SU-DHL-6 (cell line): ENCODE data around the gene GPX8.
A peak's percentile ranks its signal among the peaks of the same experiment; 100 is the strongest.

Source experiments
- H2AFZ ChIP-seq: fragments of 200-600 bp; sonication (generic); 2 replicates; pipeline ENCODE4 v1.6.1; 2014; ENCODE audit warnings: low read depth, mild to moderate bottlenecking, moderate library complexity, mixed read lengths, antibody characterized with exemption, low read length; ENCODE audit not compliant: severe bottlenecking
- H3F3A ChIP-seq: fragments of 200-600 bp; shearing (Covaris generic); 2 replicates; pipeline ENCODE4 v1.6.0; 2016; ENCODE audit warnings: antibody characterized with exemption, mild to moderate bottlenecking; ENCODE audit not compliant: insufficient read depth
- H3K27ac ChIP-seq: fragments of 200-600 bp; sonication (generic); 2 replicates; pipeline ENCODE4 v1.5.1; 2016; ENCODE audit warnings: low read depth, mild to moderate bottlenecking, low read length, moderate library complexity, mixed read lengths
- H3K27me3 ChIP-seq: fragments of 200-600 bp; sonication (generic), shearing (Covaris generic); 2 replicates; pipeline ENCODE4 v1.6.0; 2014; ENCODE audit warnings: mild to moderate bottlenecking, low read length
- H3K36me3 ChIP-seq: fragments of 200-600 bp; sonication (generic); 2 replicates; pipeline ENCODE4 v1.6.1; 2014; ENCODE audit warnings: mild to moderate bottlenecking, low read length, mixed read lengths
- H3K4me2 ChIP-seq: fragments of 300-600, 200-600 bp; shearing (Covaris generic), sonication (generic); 2 replicates; pipeline ENCODE4 v1.6.0; 2014; ENCODE audit warnings: low read length, low read depth, mild to moderate bottlenecking; ENCODE audit not compliant: poor library complexity, severe bottlenecking
- H3K4me3 ChIP-seq: fragments of 200-600 bp; sonication (generic); 2 replicates; pipeline ENCODE4 v1.5.1; 2014; ENCODE audit warnings: antibody characterized with exemption, low read length, mild to moderate bottlenecking, mixed read lengths; ENCODE audit not compliant: insufficient read depth, poor library complexity, severe bottlenecking
- H3K79me2 ChIP-seq: fragments of 200-600 bp; sonication (generic); 2 replicates; pipeline ENCODE4 v1.6.1; 2014; ENCODE audit warnings: mild to moderate bottlenecking, low read length, moderate library complexity; ENCODE audit not compliant: insufficient read depth
- H3K9ac ChIP-seq: fragments of 200-600 bp; sonication (generic); 2 replicates; pipeline ENCODE4 v1.7.0; 2014; ENCODE audit warnings: mild to moderate bottlenecking, low read length
- H3K9me2 ChIP-seq: fragments of 200-600 bp; sonication (generic); replicated peaks from 2 replicates; pipeline ENCODE4 v1.6.1; 2014; ENCODE audit warnings: low read length; ENCODE audit not compliant: insufficient read depth
- H3K9me3 ChIP-seq: fragments of 200-600 bp; sonication (generic); 2 replicates; pipeline ENCODE4 v1.6.1; 2014; ENCODE audit warnings: low read length, mixed read lengths; ENCODE audit not compliant: insufficient read depth
- H4K20me1 ChIP-seq: fragments of 200-600 bp; sonication (generic); 2 replicates; pipeline ENCODE4 v1.6.1; 2014; ENCODE audit warnings: low read depth, mild to moderate bottlenecking, antibody characterized with exemption, low read length, moderate library complexity, mixed read lengths
- EZH2phosphoT487 ChIP-seq: fragments of 200-600 bp; sonication (generic), shearing (Covaris generic); conservative IDR thresholded peaks from 2 replicates; pipeline ENCODE4 v1.6.1; 2018; ENCODE audit warnings: mild to moderate bottlenecking, antibody characterized with exemption, low read length, moderate library complexity, mixed read lengths
- TF ChIP-seq, protein P1 (sequence below): fragments of 200-600 bp; sonication (generic); IDR thresholded peaks from one replicate; pipeline ENCODE4 v1.5.1; 2017; ENCODE audit warnings: antibody characterized with exemption, mild to moderate bottlenecking, low read length, moderate library complexity; ENCODE audit not compliant: insufficient read depth, poor library complexity, severe bottlenecking

The GPX8 gene

DNA sequence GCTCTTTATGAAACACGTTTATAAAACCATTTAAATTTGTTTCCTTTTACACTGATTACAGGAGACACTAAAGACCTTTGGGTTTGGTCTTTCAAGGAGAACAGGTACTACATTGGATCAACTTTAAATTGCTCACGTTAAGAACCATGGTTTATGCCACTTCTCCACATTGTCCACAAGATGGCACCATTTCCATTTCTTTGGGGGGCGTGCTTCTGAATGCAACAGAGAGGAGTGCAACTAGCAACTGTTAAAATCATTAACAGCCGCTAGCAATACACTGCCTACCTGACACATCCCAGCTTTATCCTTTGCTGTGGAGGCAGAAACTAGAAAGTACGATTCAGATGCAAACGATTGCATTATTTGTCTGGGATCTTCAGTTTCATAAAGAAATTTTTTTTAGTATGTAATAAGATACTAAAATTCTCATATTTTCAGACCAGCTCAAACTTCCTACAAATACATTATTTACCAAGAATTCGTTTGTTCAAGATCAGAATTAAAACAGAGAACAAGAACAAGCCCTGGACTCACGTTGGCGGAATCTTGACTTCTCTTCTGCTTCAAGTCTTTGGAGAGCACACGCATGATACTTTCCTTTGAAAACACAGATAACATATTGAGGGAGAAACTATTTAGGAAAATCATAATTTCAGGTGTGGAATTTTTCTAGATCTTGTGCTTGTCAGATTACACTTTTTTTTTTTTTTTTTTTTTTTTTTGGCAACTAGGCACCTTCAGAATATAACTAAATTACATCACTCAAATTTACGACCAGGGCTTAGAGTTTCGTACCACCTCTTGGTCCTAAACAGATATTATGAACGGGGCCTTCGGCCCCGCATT lies 12.3 kb downstream of the GPX8 start:
- no peaks in the 10 kb centered on the region for H3K9me3 ChIP-seq
- no peaks in the 10 kb centered on the region for H3K79me2 ChIP-seq
- no peak overlapping the region for H3K27ac ChIP-seq
- H3K9ac ChIP-seq = peak overlapping the region; percentile 42
- H3F3A ChIP-seq = peaks cover 6% of the 10 kb centered on the region; the same call in 1 of the 2 replicates
- H3K36me3 ChIP-seq = no peaks in the 10 kb centered on the region
- no peaks in the 10 kb centered on the region for H3K27me3 ChIP-seq
- peak overlapping the region; percentile 75 for H2AFZ ChIP-seq
- no peaks in the 10 kb centered on the region for H4K20me1 ChIP-seq
- H3K4me3 ChIP-seq = peak overlapping the region; percentile 56
- H3K4me2 ChIP-seq = peak overlapping the region; percentile 68
- no peaks in the 10 kb centered on the region for H3K9me2 ChIP-seq
- TF ChIP-seq, protein P1, sequence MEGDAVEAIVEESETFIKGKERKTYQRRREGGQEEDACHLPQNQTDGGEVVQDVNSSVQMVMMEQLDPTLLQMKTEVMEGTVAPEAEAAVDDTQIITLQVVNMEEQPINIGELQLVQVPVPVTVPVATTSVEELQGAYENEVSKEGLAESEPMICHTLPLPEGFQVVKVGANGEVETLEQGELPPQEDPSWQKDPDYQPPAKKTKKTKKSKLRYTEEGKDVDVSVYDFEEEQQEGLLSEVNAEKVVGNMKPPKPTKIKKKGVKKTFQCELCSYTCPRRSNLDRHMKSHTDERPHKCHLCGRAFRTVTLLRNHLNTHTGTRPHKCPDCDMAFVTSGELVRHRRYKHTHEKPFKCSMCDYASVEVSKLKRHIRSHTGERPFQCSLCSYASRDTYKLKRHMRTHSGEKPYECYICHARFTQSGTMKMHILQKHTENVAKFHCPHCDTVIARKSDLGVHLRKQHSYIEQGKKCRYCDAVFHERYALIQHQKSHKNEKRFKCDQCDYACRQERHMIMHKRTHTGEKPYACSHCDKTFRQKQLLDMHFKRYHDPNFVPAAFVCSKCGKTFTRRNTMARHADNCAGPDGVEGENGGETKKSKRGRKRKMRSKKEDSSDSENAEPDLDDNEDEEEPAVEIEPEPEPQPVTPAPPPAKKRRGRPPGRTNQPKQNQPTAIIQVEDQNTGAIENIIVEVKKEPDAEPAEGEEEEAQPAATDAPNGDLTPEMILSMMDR = peak; percentile 82
- no peak for TF ChIP-seq EZH2phosphoT487

DNA sequence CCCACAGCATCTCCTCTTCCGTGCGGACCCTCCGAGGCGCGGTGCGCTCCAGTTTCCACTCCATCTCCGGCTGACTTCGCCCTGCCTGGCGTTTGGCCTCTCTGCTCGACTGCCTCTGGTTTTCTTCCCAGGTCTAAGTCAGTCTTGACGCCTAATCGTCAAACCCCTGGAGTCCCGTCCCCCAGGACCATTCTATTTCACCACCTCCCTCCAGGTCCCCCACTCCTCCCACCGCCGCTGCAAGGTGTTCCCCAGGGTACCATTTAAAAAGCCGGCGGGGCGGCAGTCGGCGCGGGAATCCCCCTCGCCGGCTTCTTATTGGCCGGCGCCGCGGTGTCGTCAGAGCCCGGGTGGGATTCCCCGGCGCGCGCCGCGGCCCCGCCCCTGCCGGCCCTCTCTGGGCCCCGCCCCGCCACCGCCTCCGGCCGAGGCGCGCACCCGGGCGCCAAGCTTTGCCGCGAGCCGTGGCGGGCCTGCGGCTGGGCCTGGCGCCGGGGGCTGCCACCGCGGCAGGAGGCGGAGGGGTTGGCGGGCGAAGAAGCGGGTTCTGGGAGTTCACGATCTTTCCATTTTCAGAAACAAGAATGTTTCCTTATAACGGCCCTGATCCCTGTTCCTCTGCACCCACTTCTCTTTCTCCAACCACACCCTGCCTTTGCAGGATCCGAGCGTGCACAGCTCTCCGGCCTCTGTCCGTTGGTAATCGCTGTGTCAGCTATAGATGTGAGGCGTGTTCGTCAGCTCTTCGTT lies 13.1 kb downstream of the GPX8 start, which contains the start of gene CDC20B:
TSS of gene CDC20B (minus strand) at position 241 of the 750 bp plus-strand sequence. CDS start at position 64, 177 bp downstream.
- TF ChIP-seq, protein P1 = no peak
- TF ChIP-seq EZH2phosphoT487 = no peak
- no peaks in the 10 kb centered on the region for H4K20me1 ChIP-seq
- no peaks in the 10 kb centered on the region for H3K9me3 ChIP-seq
- H3K27me3 ChIP-seq = no peaks in the 10 kb centered on the region
- no peaks in the 10 kb centered on the region for H3K9me2 ChIP-seq
- H3K4me2 ChIP-seq = peak within 1 kb of the TSS; percentile 68
- H3F3A ChIP-seq = peaks cover 6% of the 10 kb centered on the region; the same call in 1 of the 2 replicates
- peak within 1 kb of the TSS; percentile 42 for H3K9ac ChIP-seq
- no peaks in the 10 kb centered on the region for H3K79me2 ChIP-seq
- peak within 1 kb of the TSS; percentile 56 for H3K4me3 ChIP-seq
- H3K27ac ChIP-seq = no peak within 1 kb of the TSS
- no peaks in the 10 kb centered on the region for H3K36me3 ChIP-seq
- H2AFZ ChIP-seq = peak within 1 kb of the TSS; percentile 78

DNA sequence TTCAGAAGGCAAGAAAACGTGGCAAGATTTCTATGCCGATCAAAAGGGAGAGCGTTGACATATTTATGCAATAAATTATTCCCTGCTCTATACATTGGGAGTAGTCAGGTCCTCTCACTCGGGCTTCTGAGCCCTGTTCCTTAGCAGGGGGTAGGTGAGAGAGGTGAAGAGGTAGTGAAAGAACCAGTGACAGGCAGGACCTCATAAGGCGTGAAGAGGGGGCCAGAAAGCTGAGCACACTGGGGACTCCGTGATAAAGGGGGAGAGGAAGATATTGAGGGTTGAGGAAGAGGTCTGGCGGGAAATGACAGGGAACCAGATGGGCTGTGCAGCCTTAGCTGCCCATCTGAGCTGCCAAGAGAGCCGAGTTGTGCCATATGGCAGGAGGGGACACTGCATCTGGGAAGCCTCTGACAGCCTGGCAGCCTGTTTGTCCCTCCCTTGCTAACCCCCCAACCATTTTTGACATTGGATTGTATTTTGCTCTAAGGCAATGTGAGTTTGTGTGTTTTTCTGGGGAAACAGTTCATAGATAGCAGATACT lies 13.8 kb downstream of the GPX8 start:
- Histone ChIP-seq H3K27me3 (no peaks in the 10 kb centered on the region), H3K79me2 (no peaks in the 10 kb centered on the region), H3K9me2 (no peaks in the 10 kb centered on the region), H3F3A (peaks cover 6% of the 10 kb centered on the region; the same call in 1 of the 2 replicates), H3K27ac (no peak overlapping the region), H3K4me2 (peak overlapping the region; percentile 68), H3K36me3 (no peaks in the 10 kb centered on the region), H3K9ac (peak overlapping the region; percentile 42), H3K9me3 (no peaks in the 10 kb centered on the region), H4K20me1 (no peaks in the 10 kb centered on the region), H3K4me3 (peak overlapping the region; percentile 44), H2AFZ (peak overlapping the region; percentile 78)
- TF ChIP-seq, protein P1 = no peak
- no peak for TF ChIP-seq EZH2phosphoT487
